ENCODE results near the gene TMEM236.

Gene TMEM236

DNA sequence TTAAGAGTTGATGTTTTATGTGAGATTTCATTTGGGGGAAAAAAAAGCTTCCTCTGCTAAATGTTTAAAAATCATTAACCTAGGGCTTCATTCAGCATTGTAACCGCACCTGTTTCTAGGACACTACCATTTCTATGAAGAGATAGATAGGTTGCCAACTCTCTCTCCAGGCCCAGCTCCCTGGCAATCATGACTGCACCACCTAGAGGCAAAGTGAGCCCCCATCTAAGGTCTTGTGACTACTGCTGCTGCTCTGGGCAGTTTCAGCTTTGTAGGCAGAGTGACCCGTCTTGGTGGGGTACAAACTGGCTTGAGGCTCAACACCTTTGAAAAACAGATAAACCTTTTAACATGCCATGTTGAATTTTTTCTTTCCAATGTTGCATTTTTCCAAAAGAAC, 29.9 kb downstream of the TMEM236 start:
- no peaks in the 10 kb centered on the region for H3K9me3 Mint-ChIP-seq
- ATAC-seq (replicated peaks; ENCODE audit: extremely low read depth, poor library complexity, severe bottlenecking): no peak
- peaks cover 24% of the 10 kb centered on the region for H3K27me3 Mint-ChIP-seq
- no peak for DNase-seq (ENCODE audit: low spot score in 2 of 2)
- H3K27ac Mint-ChIP-seq (ENCODE audit: low read depth): no peak overlapping the region
- H3K36me3 Mint-ChIP-seq (ENCODE audit: insufficient read depth): no peaks in the 10 kb centered on the region
- H3K4me3 Mint-ChIP-seq: no peak overlapping the region
- H3K4me1 Mint-ChIP-seq: no peaks in the 10 kb centered on the region

GRCh38 chr10:17782921-17783665, 31.1 kb downstream of the TMEM236 start:
- H3K9me3 Mint-ChIP-seq: no peaks in the 10 kb centered on the region
- no peak for ATAC-seq (replicated peaks; ENCODE audit: extremely low read depth, poor library complexity, severe bottlenecking)
- DNase-seq (ENCODE audit: low spot score in 2 of 2): no peak

GRCh38 chr10:17783751-17784150, 31.8 kb downstream of the TMEM236 start:
- H3K4me3 Mint-ChIP-seq: no peak overlapping the region
- ATAC-seq (replicated peaks; ENCODE audit: extremely low read depth, poor library complexity, severe bottlenecking) (no peak), DNase-seq (ENCODE audit: low spot score in 2 of 2) (no peak)
- peaks cover 34% of the 10 kb centered on the region for H3K27me3 Mint-ChIP-seq
- H3K4me1 Mint-ChIP-seq: no peaks in the 10 kb centered on the region
- H3K36me3 Mint-ChIP-seq (ENCODE audit: insufficient read depth): no peaks in the 10 kb centered on the region
- H3K9me3 Mint-ChIP-seq: no peaks in the 10 kb centered on the region
- H3K27ac Mint-ChIP-seq (ENCODE audit: low read depth): no peak overlapping the region

More at GRCh38 chr10:17782921-17783665, 31.1 kb downstream of the TMEM236 start:
- no peaks in the 10 kb centered on the region for H3K36me3 Mint-ChIP-seq (ENCODE audit: insufficient read depth)
- H3K27me3 Mint-ChIP-seq: peaks cover 32% of the 10 kb centered on the region
- H3K27ac Mint-ChIP-seq (ENCODE audit: low read depth): no peak overlapping the region
- no peak overlapping the region for H3K4me3 Mint-ChIP-seq
- H3K4me1 Mint-ChIP-seq: no peaks in the 10 kb centered on the region

DNA sequence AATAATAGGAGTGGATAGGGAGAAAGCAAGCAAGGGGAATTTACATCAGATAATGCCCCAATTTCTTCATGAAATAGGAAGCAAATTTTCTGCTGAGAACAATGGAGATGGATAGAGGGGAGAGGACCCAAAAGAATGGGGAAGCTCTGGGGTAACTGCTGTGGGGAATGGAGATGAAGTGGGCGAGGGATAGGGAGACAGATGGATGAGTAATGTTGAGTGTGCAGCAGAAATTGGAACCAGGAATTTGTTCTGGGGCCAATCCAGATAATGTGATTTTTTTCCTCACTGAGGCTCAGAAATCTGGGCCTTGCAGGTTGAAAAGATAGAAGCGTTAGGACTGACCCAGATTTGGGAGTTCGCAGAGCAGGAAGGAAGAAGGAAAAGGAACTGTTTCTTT, 32.7 kb downstream of the TMEM236 start:
- no peak overlapping the region for H3K4me3 Mint-ChIP-seq
- no peak overlapping the region for H3K27ac Mint-ChIP-seq (ENCODE audit: low read depth)
- no peak for DNase-seq (ENCODE audit: low spot score in 2 of 2)

GRCh38 chr10:17785276-17785930, 33.4 kb downstream of the TMEM236 start:
- ATAC-seq (replicated peaks; ENCODE audit: extremely low read depth, poor library complexity, severe bottlenecking): no peak
- peaks cover 27% of the 10 kb centered on the region for H3K27me3 Mint-ChIP-seq

More for the DNA sequence above, 32.7 kb downstream of the TMEM236 start:
- Mint-ChIP-seq H3K4me1 (no peaks in the 10 kb centered on the region), H3K27me3 (peaks cover 34% of the 10 kb centered on the region), H3K9me3 (no peaks in the 10 kb centered on the region), H3K36me3 (ENCODE audit: insufficient read depth) (no peaks in the 10 kb centered on the region)
- ATAC-seq (replicated peaks; ENCODE audit: extremely low read depth, poor library complexity, severe bottlenecking): no peak

GRCh38 chr10:17787087-17787961, 35.3 kb downstream of the TMEM236 start:
- no peak for ATAC-seq (replicated peaks; ENCODE audit: extremely low read depth, poor library complexity, severe bottlenecking)
- no peak for DNase-seq (ENCODE audit: low spot score in 2 of 2)
- Mint-ChIP-seq H3K27me3 (peaks cover 21% of the 10 kb centered on the region), H3K36me3 (ENCODE audit: insufficient read depth) (no peaks in the 10 kb centered on the region), H3K9me3 (no peaks in the 10 kb centered on the region), H3K27ac (ENCODE audit: low read depth) (no peak overlapping the region), H3K4me3 (no peak overlapping the region), H3K4me1 (no peaks in the 10 kb centered on the region)

More at GRCh38 chr10:17785276-17785930, 33.4 kb downstream of the TMEM236 start:
- H3K9me3 Mint-ChIP-seq: no peaks in the 10 kb centered on the region
- H3K4me1 Mint-ChIP-seq: no peaks in the 10 kb centered on the region
- no peak for DNase-seq (ENCODE audit: low spot score in 2 of 2)
- no peak overlapping the region for H3K4me3 Mint-ChIP-seq
- H3K27ac Mint-ChIP-seq (ENCODE audit: low read depth): no peak overlapping the region
- H3K36me3 Mint-ChIP-seq (ENCODE audit: insufficient read depth): no peaks in the 10 kb centered on the region

- Mint-ChIP-seq H3K36me3 (ENCODE audit: insufficient read depth) (no peaks in the 10 kb centered on the region), H3K4me3 (no peak overlapping the region), H3K27me3 (peaks cover 21% of the 10 kb centered on the region), H3K4me1 (no peaks in the 10 kb centered on the region), H3K9me3 (no peaks in the 10 kb centered on the region), H3K27ac (ENCODE audit: low read depth) (no peak overlapping the region)
- DNase-seq (ENCODE audit: low spot score in 2 of 2) (no peak), ATAC-seq (replicated peaks; ENCODE audit: extremely low read depth, poor library complexity, severe bottlenecking) (no peak)
These were observed 36.6 kb downstream of the TMEM236 start for GRCh38 chr10:17788646-17789045.

DNA sequence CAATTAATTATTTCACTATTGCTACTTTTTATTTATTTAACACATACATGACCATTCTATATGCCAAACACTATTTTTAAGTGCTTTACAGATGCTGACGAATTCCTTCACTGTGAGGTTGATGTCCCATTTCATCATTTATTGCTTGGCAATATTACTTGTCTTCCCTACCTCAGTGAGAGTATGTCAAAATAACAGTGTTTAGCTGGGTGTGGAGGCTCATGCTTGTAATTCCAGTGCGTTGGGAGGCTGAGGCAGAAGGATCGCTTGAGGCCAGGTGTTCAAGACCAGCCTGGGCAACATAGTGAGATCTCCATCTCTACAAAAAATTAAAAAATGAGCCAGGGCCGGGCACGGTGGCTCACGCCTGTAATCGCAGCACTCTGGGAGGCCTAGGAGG, 37.4 kb downstream of the TMEM236 start:
- ATAC-seq (replicated peaks; ENCODE audit: extremely low read depth, poor library complexity, severe bottlenecking): no peak
- H3K4me1 Mint-ChIP-seq: no peaks in the 10 kb centered on the region
- peaks cover 21% of the 10 kb centered on the region for H3K27me3 Mint-ChIP-seq
- H3K9me3 Mint-ChIP-seq: no peaks in the 10 kb centered on the region
- H3K4me3 Mint-ChIP-seq: no peak overlapping the region
- no peak overlapping the region for H3K27ac Mint-ChIP-seq (ENCODE audit: low read depth)
- no peaks in the 10 kb centered on the region for H3K36me3 Mint-ChIP-seq (ENCODE audit: insufficient read depth)
- DNase-seq (ENCODE audit: low spot score in 2 of 2): no peak

DNA sequence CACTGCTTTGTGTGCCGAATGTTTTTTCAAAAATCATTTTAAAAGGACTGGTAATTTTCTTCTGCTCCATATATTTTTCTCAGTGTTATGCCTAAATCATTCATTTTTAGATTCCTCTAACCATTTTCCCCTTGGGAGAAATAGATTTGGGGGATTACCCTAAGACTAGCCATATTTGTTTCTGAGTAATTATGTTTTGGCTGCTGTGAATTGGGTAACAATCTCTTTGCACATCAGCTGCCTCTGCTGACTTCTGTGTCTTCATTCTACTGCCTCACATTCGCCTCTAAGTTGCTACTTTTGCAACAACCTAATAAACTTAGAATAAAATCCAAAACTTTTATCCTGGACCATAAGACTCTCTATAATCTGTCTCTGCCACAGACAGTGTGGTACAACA, 38.6 kb downstream of the TMEM236 start:
- Mint-ChIP-seq H3K27me3 (peaks cover 21% of the 10 kb centered on the region), H3K36me3 (ENCODE audit: insufficient read depth) (no peaks in the 10 kb centered on the region), H3K4me1 (no peaks in the 10 kb centered on the region), H3K9me3 (no peaks in the 10 kb centered on the region), H3K27ac (ENCODE audit: low read depth) (no peak overlapping the region), H3K4me3 (no peak overlapping the region)
- DNase-seq (ENCODE audit: low spot score in 2 of 2): no peak
- ATAC-seq (replicated peaks; ENCODE audit: extremely low read depth, poor library complexity, severe bottlenecking): no peak

- Mint-ChIP-seq H3K36me3 (ENCODE audit: insufficient read depth) (no peaks in the 10 kb centered on the region), H3K27me3 (peaks cover 6% of the 10 kb centered on the region), H3K4me1 (no peaks in the 10 kb centered on the region), H3K9me3 (no peaks in the 10 kb centered on the region), H3K27ac (ENCODE audit: low read depth) (peak overlapping the region; percentile 22), H3K4me3 (no peak overlapping the region)
- ATAC-seq (replicated peaks; ENCODE audit: extremely low read depth, poor library complexity, severe bottlenecking): no peak
- DNase-seq (ENCODE audit: low spot score in 2 of 2): no peak
These were observed 41.0 kb downstream of the TMEM236 start for GRCh38 chr10:17792991-17793390.

GRCh38 chr10:17793823-17794644, 42.0 kb downstream of the TMEM236 start:
- H3K4me1 Mint-ChIP-seq: no peaks in the 10 kb centered on the region
- no peaks in the 10 kb centered on the region for H3K36me3 Mint-ChIP-seq (ENCODE audit: insufficient read depth)
- no peak overlapping the region for H3K27ac Mint-ChIP-seq (ENCODE audit: low read depth)
- peaks cover 2% of the 10 kb centered on the region for H3K27me3 Mint-ChIP-seq
- ATAC-seq (replicated peaks; ENCODE audit: extremely low read depth, poor library complexity, severe bottlenecking) (no peak), DNase-seq (ENCODE audit: low spot score in 2 of 2) (no peak)
- no peaks in the 10 kb centered on the region for H3K9me3 Mint-ChIP-seq
- no peak overlapping the region for H3K4me3 Mint-ChIP-seq

GRCh38 chr10:17795083-17795482, 43.1 kb downstream of the TMEM236 start:
- DNase-seq (ENCODE audit: low spot score in 2 of 2) (no peak), ATAC-seq (replicated peaks; ENCODE audit: extremely low read depth, poor library complexity, severe bottlenecking) (no peak)
- H3K27me3 Mint-ChIP-seq: no peaks in the 10 kb centered on the region
- no peaks in the 10 kb centered on the region for H3K4me1 Mint-ChIP-seq
- no peak overlapping the region for H3K27ac Mint-ChIP-seq (ENCODE audit: low read depth)
- H3K9me3 Mint-ChIP-seq: no peaks in the 10 kb centered on the region
- H3K4me3 Mint-ChIP-seq: no peak overlapping the region
- no peaks in the 10 kb centered on the region for H3K36me3 Mint-ChIP-seq (ENCODE audit: insufficient read depth)

Measured in central memory CD8-positive, alpha-beta T cell (primary cell).